ENCODE results near the gene FOXL3.

Gene FOXL3

DNA sequence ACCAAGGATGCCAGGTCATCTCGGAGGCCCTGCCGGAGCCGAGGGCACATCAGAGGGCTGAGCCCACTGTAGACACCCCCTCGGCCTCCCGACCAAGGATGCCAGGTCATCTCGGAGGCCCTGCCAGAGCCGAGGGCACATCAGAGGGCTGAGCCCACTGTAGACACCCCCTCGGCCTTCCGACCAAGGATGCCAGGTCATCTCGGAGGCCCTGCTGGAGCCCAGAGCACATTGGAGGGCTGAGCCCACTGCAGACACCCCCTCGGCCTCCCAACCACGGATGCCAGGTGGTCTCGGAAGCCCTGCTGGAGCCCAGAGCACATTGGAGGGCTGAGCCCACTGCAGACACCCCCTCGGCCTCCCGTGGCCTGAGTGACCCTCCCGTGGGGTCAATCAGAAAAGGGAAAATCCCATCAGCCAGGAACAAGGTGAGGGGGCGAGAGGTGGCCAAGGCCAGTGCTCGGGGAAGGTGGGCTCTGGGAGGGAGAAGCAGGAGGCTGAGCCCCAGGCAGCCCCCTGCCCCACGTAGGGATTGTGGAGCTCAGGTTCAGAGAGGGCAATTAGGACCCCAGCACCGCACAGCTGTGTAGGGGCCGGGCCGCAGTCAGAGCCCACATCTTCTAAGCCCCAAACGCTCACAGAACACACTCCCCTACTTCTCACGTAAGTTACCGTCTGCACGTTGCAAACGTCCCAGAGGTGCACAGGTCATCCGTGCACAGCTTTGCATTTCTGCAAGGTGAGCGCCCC is 37.6 kb upstream of the FOXL3 start:
- H2BK120ac ChIP-seq (ENCODE audit: low read depth, low read length): no peak overlapping the region
- WGBS (ENCODE audit: extremely low coverage, insufficient coverage, low lambda C conversion rate): no CpG with 5 or more reads among the region's 29 CpGs
- H3K23ac ChIP-seq (ENCODE audit: low read length): no peak overlapping the region
- no peak overlapping the region for H3K4ac ChIP-seq (ENCODE audit: low read depth, low read length)
- H3K36me3 ChIP-seq (ENCODE audit: control insufficient read depth, insufficient read depth, low read length): peaks cover 5% of the 10 kb centered on the region
- no peak overlapping the region for H2AK5ac ChIP-seq (ENCODE audit: low read length)
- H4K8ac ChIP-seq (ENCODE audit: low read depth, low read length): no peak overlapping the region
- H3K79me1 ChIP-seq (ENCODE audit: low read length): no peaks in the 10 kb centered on the region
- H3K27me3 ChIP-seq (ENCODE audit: insufficient read depth, low read length, poor library complexity): no peaks in the 10 kb centered on the region
- no peak overlapping the region for H2BK15ac ChIP-seq (replicated peaks; ENCODE audit: low read depth)
- no peak overlapping the region for H3K56ac ChIP-seq (ENCODE audit: low read length)
- H3K9ac ChIP-seq (ENCODE audit: low read length): no peak overlapping the region
- no peak overlapping the region for H3K4me2 ChIP-seq (ENCODE audit: low read length)
- no peak overlapping the region for H4K5ac ChIP-seq (ENCODE audit: low read length)
- H3K18ac ChIP-seq (ENCODE audit: low read length): no peak overlapping the region
- no peak overlapping the region for H3K27ac ChIP-seq (ENCODE audit: low read depth, low read length)
- H3K79me2 ChIP-seq (ENCODE audit: control insufficient read depth, insufficient read depth, low read length): no peaks in the 10 kb centered on the region
- no peak for DNase-seq
- no peaks in the 10 kb centered on the region for H3K4me1 ChIP-seq (ENCODE audit: control insufficient read depth, low read depth, low read length)
- no peak overlapping the region for H2BK5ac ChIP-seq (ENCODE audit: low read length)
- H3K4me3 ChIP-seq (ENCODE audit: low read length): no peak overlapping the region

DNA sequence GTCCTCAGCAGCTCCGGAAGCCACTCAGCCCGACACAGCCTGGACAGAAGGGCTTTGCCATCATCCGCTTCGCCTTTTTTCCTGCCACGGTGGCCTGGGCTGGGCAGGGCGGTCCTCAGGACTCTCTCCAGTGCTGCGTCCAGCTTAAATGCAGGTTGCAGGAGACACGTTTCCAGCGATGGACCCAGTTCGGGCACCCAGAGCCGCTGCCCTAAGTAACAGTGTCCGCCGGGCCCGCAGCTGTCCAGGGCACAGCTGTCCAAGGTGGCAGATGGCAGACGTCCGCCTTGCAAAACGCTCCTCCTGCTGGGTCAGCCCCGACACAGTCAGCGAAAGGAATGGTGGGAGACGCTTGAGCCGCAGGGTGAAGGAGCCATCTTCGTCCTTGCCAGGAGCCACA is 37.0 kb upstream of the FOXL3 start:
- no peak overlapping the region for H3K27ac ChIP-seq (ENCODE audit: low read depth, low read length)
- H4K8ac ChIP-seq (ENCODE audit: low read depth, low read length): no peak overlapping the region
- H3K9ac ChIP-seq (ENCODE audit: low read length): no peak overlapping the region
- no peak overlapping the region for H3K23ac ChIP-seq (ENCODE audit: low read length)
- H3K79me1 ChIP-seq (ENCODE audit: low read length): no peaks in the 10 kb centered on the region
- no CpG with 5 or more reads among the region's 22 CpGs for WGBS (ENCODE audit: extremely low coverage, insufficient coverage, low lambda C conversion rate)
- H3K4ac ChIP-seq (ENCODE audit: low read depth, low read length): no peak overlapping the region
- H3K36me3 ChIP-seq (ENCODE audit: control insufficient read depth, insufficient read depth, low read length): peaks cover 5% of the 10 kb centered on the region
- H4K5ac ChIP-seq (ENCODE audit: low read length): no peak overlapping the region
- H3K79me2 ChIP-seq (ENCODE audit: control insufficient read depth, insufficient read depth, low read length): no peaks in the 10 kb centered on the region
- no peaks in the 10 kb centered on the region for H3K4me1 ChIP-seq (ENCODE audit: control insufficient read depth, low read depth, low read length)
- H3K27me3 ChIP-seq (ENCODE audit: insufficient read depth, low read length, poor library complexity): no peaks in the 10 kb centered on the region
- H3K18ac ChIP-seq (ENCODE audit: low read length): no peak overlapping the region
- H2BK120ac ChIP-seq (ENCODE audit: low read depth, low read length): no peak overlapping the region
- no peak overlapping the region for H2BK15ac ChIP-seq (replicated peaks; ENCODE audit: low read depth)
- no peak overlapping the region for H3K56ac ChIP-seq (ENCODE audit: low read length)
- H3K4me2 ChIP-seq (ENCODE audit: low read length): no peak overlapping the region
- H3K4me3 ChIP-seq (ENCODE audit: low read length): no peak overlapping the region
- no peak overlapping the region for H2BK5ac ChIP-seq (ENCODE audit: low read length)
- DNase-seq: no peak
- H2AK5ac ChIP-seq (ENCODE audit: low read length): no peak overlapping the region

DNA sequence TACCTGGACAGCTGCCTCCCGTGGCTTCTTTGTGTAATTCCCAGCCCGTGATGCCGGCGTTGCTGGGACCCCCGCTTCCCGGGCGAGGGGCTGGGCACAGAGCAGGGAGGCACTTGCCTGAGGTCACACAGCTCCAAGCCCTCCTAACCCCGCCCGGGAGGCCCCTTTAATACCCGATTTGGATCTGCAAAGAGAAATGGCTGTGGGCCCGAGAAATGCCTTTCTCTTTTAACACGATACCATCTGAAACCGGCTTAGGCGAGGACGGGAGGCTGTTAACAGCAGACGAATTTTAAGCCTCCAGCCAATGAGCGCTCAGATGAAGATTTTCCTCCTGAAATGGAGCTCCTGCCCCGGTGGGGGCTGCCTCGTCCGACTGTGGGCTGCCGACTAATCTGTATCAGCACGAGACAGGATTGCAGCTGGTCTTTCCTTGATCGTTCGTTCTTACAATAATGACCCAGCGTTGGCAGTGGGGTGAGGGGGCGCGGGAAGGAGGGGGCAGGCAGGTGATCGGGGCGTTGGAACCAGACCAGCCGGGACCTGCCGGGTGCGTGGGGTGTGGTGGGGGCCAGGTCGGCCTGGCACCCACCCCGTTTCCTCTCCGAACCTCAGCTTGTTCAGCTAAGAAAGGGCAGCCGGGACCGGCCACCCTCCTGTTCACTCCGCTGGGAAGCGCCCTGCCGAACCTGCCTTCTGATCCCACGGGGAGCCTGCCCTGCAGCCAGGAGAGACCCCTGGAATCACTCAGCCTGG is 36.2 kb upstream of the FOXL3 start:
- Histone ChIP-seq H3K36me3 (ENCODE audit: control insufficient read depth, insufficient read depth, low read length) (peaks cover 5% of the 10 kb centered on the region), H3K79me1 (ENCODE audit: low read length) (no peaks in the 10 kb centered on the region), H3K56ac (ENCODE audit: low read length) (no peak overlapping the region), H4K8ac (ENCODE audit: low read depth, low read length) (no peak overlapping the region), H3K4me1 (ENCODE audit: control insufficient read depth, low read depth, low read length) (no peaks in the 10 kb centered on the region), H3K9ac (ENCODE audit: low read length) (no peak overlapping the region), H3K4me3 (ENCODE audit: low read length) (no peak overlapping the region), H2BK120ac (ENCODE audit: low read depth, low read length) (no peak overlapping the region), H3K4me2 (ENCODE audit: low read length) (no peak overlapping the region), H2AK5ac (ENCODE audit: low read length) (no peak overlapping the region), H3K23ac (ENCODE audit: low read length) (no peak overlapping the region), H2BK5ac (ENCODE audit: low read length) (no peak overlapping the region), H3K4ac (ENCODE audit: low read depth, low read length) (no peak overlapping the region), H4K5ac (ENCODE audit: low read length) (no peak overlapping the region), H3K79me2 (ENCODE audit: control insufficient read depth, insufficient read depth, low read length) (no peaks in the 10 kb centered on the region), H2BK15ac (replicated peaks; ENCODE audit: low read depth) (no peak overlapping the region), H3K27ac (ENCODE audit: low read depth, low read length) (no peak overlapping the region), H3K18ac (ENCODE audit: low read length) (no peak overlapping the region), H3K27me3 (ENCODE audit: insufficient read depth, low read length, poor library complexity) (no peaks in the 10 kb centered on the region)
- no peak for DNase-seq
- no CpG with 5 or more reads among the region's 41 CpGs for WGBS (ENCODE audit: extremely low coverage, insufficient coverage, low lambda C conversion rate)

DNA sequence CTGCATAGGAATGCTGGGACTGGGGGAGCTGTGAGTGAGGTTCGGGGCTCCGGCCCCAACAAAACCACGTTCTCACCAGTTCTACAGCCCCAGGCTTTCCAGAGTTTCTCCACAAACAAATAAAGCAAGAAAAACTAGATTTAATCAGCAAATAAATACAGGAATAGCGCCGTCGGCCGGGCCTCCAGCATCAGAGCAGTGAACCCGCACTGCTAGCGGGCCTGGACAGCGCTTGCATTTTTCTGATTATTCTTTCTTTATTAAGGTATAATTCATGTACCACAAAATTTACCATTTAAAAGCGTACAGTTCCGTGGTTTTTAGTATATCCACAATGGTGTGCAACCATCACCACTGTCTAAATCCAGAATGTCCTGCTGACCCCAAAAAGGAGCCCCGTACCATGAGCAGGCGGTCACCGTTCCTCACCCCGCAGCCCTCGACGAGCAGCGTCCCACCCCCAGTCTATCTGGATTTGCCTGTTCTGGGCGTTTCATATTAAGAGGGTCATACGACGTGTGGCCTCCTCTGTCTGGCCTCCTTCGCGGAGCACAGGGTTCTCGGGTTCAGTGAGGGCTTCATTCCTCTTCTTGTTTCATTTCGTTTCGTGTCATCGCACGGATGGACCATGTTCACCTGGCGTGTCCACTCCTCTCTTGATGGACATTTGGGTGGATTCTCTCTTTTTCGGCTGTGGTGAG is 35.5 kb upstream of the FOXL3 start:
- H3K27ac ChIP-seq (ENCODE audit: low read depth, low read length): no peak overlapping the region
- no peak overlapping the region for H2BK120ac ChIP-seq (ENCODE audit: low read depth, low read length)

DNA sequence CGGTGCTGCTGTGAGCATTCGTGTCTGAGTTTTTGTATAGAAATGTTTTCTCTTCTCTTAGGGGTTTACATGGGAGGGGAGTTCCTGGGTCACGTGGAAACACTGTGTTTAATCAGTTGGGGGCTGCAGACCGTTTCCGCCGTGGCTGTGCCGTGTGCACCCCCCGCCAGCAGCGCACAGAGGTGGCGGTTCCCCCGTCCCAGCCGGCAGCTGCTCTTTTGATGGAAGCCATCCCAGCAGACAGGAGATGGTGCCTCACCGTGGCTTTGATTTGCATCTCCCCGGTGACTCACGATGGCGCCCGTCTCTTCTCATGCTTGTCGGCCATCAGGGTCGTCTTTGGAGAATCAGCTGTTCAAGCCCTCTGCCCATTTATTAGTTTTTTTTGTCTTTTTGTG is 34.9 kb upstream of the FOXL3 start:
- Histone ChIP-seq H3K4ac (ENCODE audit: low read depth, low read length) (no peak overlapping the region), H3K23ac (ENCODE audit: low read length) (no peak overlapping the region), H2BK5ac (ENCODE audit: low read length) (no peak overlapping the region), H2AK5ac (ENCODE audit: low read length) (no peak overlapping the region), H2BK120ac (ENCODE audit: low read depth, low read length) (no peak overlapping the region), H3K79me1 (ENCODE audit: low read length) (no peaks in the 10 kb centered on the region), H3K27ac (ENCODE audit: low read depth, low read length) (no peak overlapping the region), H4K8ac (ENCODE audit: low read depth, low read length) (no peak overlapping the region), H3K36me3 (ENCODE audit: control insufficient read depth, insufficient read depth, low read length) (peaks cover 5% of the 10 kb centered on the region), H3K18ac (ENCODE audit: low read length) (no peak overlapping the region), H3K4me3 (ENCODE audit: low read length) (no peak overlapping the region), H2BK15ac (replicated peaks; ENCODE audit: low read depth) (no peak overlapping the region), H3K27me3 (ENCODE audit: insufficient read depth, low read length, poor library complexity) (no peaks in the 10 kb centered on the region), H3K4me2 (ENCODE audit: low read length) (no peak overlapping the region), H3K4me1 (ENCODE audit: control insufficient read depth, low read depth, low read length) (no peaks in the 10 kb centered on the region), H3K79me2 (ENCODE audit: control insufficient read depth, insufficient read depth, low read length) (no peaks in the 10 kb centered on the region), H3K56ac (ENCODE audit: low read length) (no peak overlapping the region), H4K5ac (ENCODE audit: low read length) (no peak overlapping the region), H3K9ac (ENCODE audit: low read length) (no peak overlapping the region)
- DNase-seq: no peak
- WGBS (ENCODE audit: extremely low coverage, insufficient coverage, low lambda C conversion rate): no CpG with 5 or more reads among the region's 19 CpGs

More for the DNA sequence above, 35.5 kb upstream of the FOXL3 start:
- H3K4me3 ChIP-seq (ENCODE audit: low read length): no peak overlapping the region
- H3K4ac ChIP-seq (ENCODE audit: low read depth, low read length): no peak overlapping the region
- no peak overlapping the region for H2BK15ac ChIP-seq (replicated peaks; ENCODE audit: low read depth)
- no peak overlapping the region for H3K23ac ChIP-seq (ENCODE audit: low read length)
- peaks cover 5% of the 10 kb centered on the region for H3K36me3 ChIP-seq (ENCODE audit: control insufficient read depth, insufficient read depth, low read length)
- H3K4me1 ChIP-seq (ENCODE audit: control insufficient read depth, low read depth, low read length): no peaks in the 10 kb centered on the region
- no peaks in the 10 kb centered on the region for H3K79me2 ChIP-seq (ENCODE audit: control insufficient read depth, insufficient read depth, low read length)
- H3K56ac ChIP-seq (ENCODE audit: low read length): no peak overlapping the region
- H2BK5ac ChIP-seq (ENCODE audit: low read length): no peak overlapping the region
- H3K18ac ChIP-seq (ENCODE audit: low read length): no peak overlapping the region
- H3K79me1 ChIP-seq (ENCODE audit: low read length): no peaks in the 10 kb centered on the region
- no peak overlapping the region for H4K5ac ChIP-seq (ENCODE audit: low read length)
- H3K9ac ChIP-seq (ENCODE audit: low read length): no peak overlapping the region
- no peaks in the 10 kb centered on the region for H3K27me3 ChIP-seq (ENCODE audit: insufficient read depth, low read length, poor library complexity)
- H4K8ac ChIP-seq (ENCODE audit: low read depth, low read length): no peak overlapping the region
- DNase-seq: no peak
- no CpG with 5 or more reads among the region's 31 CpGs for WGBS (ENCODE audit: extremely low coverage, insufficient coverage, low lambda C conversion rate)
- H3K4me2 ChIP-seq (ENCODE audit: low read length): no peak overlapping the region
- H2AK5ac ChIP-seq (ENCODE audit: low read length): no peak overlapping the region

All from mesendoderm (in vitro differentiated cells).